Liver (tissue), 9 donors: ENCODE measurements around the gene OSCP1. TPM values are rescaled to one million over a fixed set of nuclear protein-coding genes. Genes with fewer than 3 reads are reported as not detected.

ENCODE experiments used
- DNase-seq: peaks from one replicate; pipeline ENCODE4 v3.0.0-alpha.2; 2017; ENCODE audit warnings: low spot score
- H3K27ac ChIP-seq, 2 donors: one replicate each; pipeline ENCODE4 v1.7.0; 2013; ENCODE audit warnings: inconsistent platforms in 2 of 2, low read length in 2 of 2, control low read depth in 1 of 2, low read depth in 1 of 2, mild to moderate bottlenecking in 1 of 2
- H3K27me3 ChIP-seq, 4 donors: one replicate each; pipeline versions ENCODE4 v1.6.1 to v1.7.0; 2013; ENCODE audit warnings: low read length in 3 of 4, inconsistent platforms in 1 of 4, mild to moderate bottlenecking in 1 of 4, moderate library complexity in 1 of 4; ENCODE audit not compliant: control insufficient read depth in 4 of 4, insufficient read depth in 4 of 4
- H3K36me3 ChIP-seq, 4 donors: one replicate each; pipeline versions ENCODE4 v1.6.1 to v1.7.0; 2013; ENCODE audit warnings: low read length in 3 of 4, mild to moderate bottlenecking in 3 of 4, low read depth in 1 of 4, moderate library complexity in 1 of 4; ENCODE audit not compliant: control insufficient read depth in 4 of 4, insufficient read depth in 3 of 4
- H3K4me1 ChIP-seq, 4 donors: one replicate each; pipeline versions ENCODE4 v1.6.1 to v1.7.0; 2013; ENCODE audit warnings: low read length in 3 of 4, mild to moderate bottlenecking in 3 of 4, moderate library complexity in 1 of 4; ENCODE audit not compliant: control insufficient read depth in 4 of 4, insufficient read depth in 4 of 4
- H3K4me3 ChIP-seq, 3 donors: one replicate each; pipeline versions ENCODE4 v1.6.1 to v1.7.0; 2013; ENCODE audit warnings: low read length in 3 of 3, control low read depth in 1 of 3, low read depth in 1 of 3, mild to moderate bottlenecking in 1 of 3
- H3K9ac ChIP-seq, 2 donors: one replicate each; pipeline ENCODE4 v1.7.0; 2013; ENCODE audit warnings: low read length in 2 of 2, mild to moderate bottlenecking in 2 of 2, moderate library complexity in 2 of 2, control low read depth in 1 of 2, low read depth in 1 of 2
- H3K9me3 ChIP-seq, 4 donors: one replicate each; pipeline versions ENCODE4 v1.6.1 to v1.7.0; 2013; ENCODE audit warnings: low read length in 3 of 4; ENCODE audit not compliant: control insufficient read depth in 4 of 4
- EGR1 ChIP-seq, 2 donors: IDR thresholded peaks; 2 replicates each; pipeline ENCODE4 v1.6.1; 2016 to 2018; ENCODE audit warnings: antibody characterized with exemption in 2 of 2, low read depth in 2 of 2
- FOXA1 ChIP-seq: IDR thresholded peaks from 2 replicates; pipeline ENCODE4 v1.6.1; 2016; ENCODE audit warnings: antibody characterized with exemption
- FOXA2 ChIP-seq: IDR thresholded peaks from 2 replicates; pipeline ENCODE4 v1.6.1; 2016; ENCODE audit warnings: antibody characterized with exemption
- HNF4A ChIP-seq, 2 donors: conservative IDR thresholded peaks; 2 replicates each; pipeline ENCODE4 v1.6.1; 2016; ENCODE audit warnings: antibody characterized with exemption in 2 of 2, mild to moderate bottlenecking in 2 of 2
- HNF4G ChIP-seq: IDR thresholded peaks from 2 replicates; pipeline ENCODE4 v1.6.1; 2016; ENCODE audit warnings: antibody characterized with exemption
- JUND ChIP-seq, 2 donors: IDR thresholded peaks; 2 replicates each; pipeline ENCODE4 v1.6.1; 2016; ENCODE audit warnings: antibody characterized with exemption in 2 of 2
- NR2F2 ChIP-seq: IDR thresholded peaks from 2 replicates; pipeline ENCODE4 v1.6.1; 2016; ENCODE audit warnings: antibody characterized with exemption
- RAD21 ChIP-seq, 2 donors: IDR thresholded peaks; 2 replicates each; pipeline ENCODE4 v1.6.1; 2016; ENCODE audit warnings: antibody characterized with exemption in 2 of 2, mild to moderate bottlenecking in 2 of 2
- RXRA ChIP-seq, 2 donors: IDR thresholded peaks; 2 replicates each; pipeline ENCODE4 v1.6.1; 2017 to 2018; ENCODE audit warnings: antibody characterized with exemption in 2 of 2, mild to moderate bottlenecking in 1 of 2
- SP1 ChIP-seq: IDR thresholded peaks from 2 replicates; pipeline ENCODE4 v1.6.1; 2018; ENCODE audit warnings: antibody characterized with exemption, mild to moderate bottlenecking
- TAF1 ChIP-seq: conservative IDR thresholded peaks from 2 replicates; pipeline ENCODE4 v1.6.1; 2016; ENCODE audit warnings: antibody characterized with exemption, mild to moderate bottlenecking
- YY1 ChIP-seq: IDR thresholded peaks from 2 replicates; pipeline ENCODE4 v1.6.1; 2016; ENCODE audit warnings: antibody characterized with exemption, mild to moderate bottlenecking
- WGBS: extraction: QIAGEN DNeasy Blood & Tissue Kit; methylation state at CpG from one replicate; pipeline ENCODE4 v1.1.7; 2013; 5-methylcytosine and 5-hydroxymethylcytosine counted together
- polyA plus RNA-seq, 2 donors: library from polyadenylated mRNA; stranded (reverse) in 1 of 2; unstranded in 1 of 2; fragments of 200-250 nt in 1 of 2; fragments of >200 nt in 1 of 2; fragmentation: Nextera tagmentation in 1 of 2; extraction: Ambion mirVana in 1 of 2; gene quantifications; one replicate each; pipeline versions ENCODE4 v1.2.1 to v1.2.3, GENCODE V29; 2013 to 2015
- total RNA-seq, 2 donors: library from RNA; depleted of rRNA; stranded (reverse); fragments of >200 nt; gene quantifications; one replicate each; pipeline ENCODE4 v1.2.3, GENCODE V29; 2014
- TF ChIP-seq, protein P1 (sequence below): IDR thresholded peaks from 2 replicates; pipeline ENCODE4 v1.6.1; 2016; ENCODE audit warnings: antibody characterized with exemption, mild to moderate bottlenecking
- TF ChIP-seq, protein P2 (sequence below): IDR thresholded peaks from 2 replicates; pipeline ENCODE4 v1.6.1; 2016; ENCODE audit warnings: antibody characterized with exemption
- TF ChIP-seq, protein P3 (sequence below): IDR thresholded peaks from 2 replicates; pipeline ENCODE4 v1.6.1; 2016; ENCODE audit warnings: antibody characterized with exemption
- TF ChIP-seq, protein P4 (sequence below): fragments of 150-350 bp; IDR thresholded peaks from 2 replicates; pipeline ENCODE4 v1.5.1; 2017; ENCODE audit warnings: improper control_type of control experiment, low read depth, low read length; ENCODE audit not compliant: missing input control
- donor health status: healthy.
- donor health status: healthy.
- donor health status: healthy.
- donor health status: healthy.
- donor health status: healthy.

The OSCP1 gene
- total and polyA plus RNA-seq, 4 donors, result 1.1 to 1.7 (median 1.5) TPM

DNA sequence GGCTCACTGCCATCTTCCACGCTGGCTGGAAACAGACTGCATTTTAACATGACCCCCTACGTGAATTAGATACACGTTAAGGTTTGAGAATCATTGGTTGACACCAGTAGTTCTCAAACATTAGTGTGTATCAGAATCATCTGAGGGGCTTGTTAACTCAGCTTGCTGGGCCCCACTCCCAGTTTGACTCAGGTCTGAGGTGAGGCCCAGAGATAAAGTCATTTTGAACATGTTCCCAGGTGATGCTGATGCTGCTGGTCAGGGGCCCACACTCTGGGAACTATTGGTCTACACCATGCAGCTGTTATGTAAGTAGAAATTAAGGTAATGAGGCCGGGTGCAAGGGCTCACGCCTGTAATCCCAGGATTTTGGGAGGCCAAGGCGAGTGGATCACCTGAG is 53.9 kb downstream of the OSCP1 start:
- DNase-seq, result no peak
- Histone ChIP-seq H3K9ac (no peak overlapping the region), H3K27me3 (no peaks in the 10 kb centered on the region), H3K4me1 (peaks cover 0 to 14% (median 8%) of the 10 kb centered on the region in 4 donors), H3K4me3 (no peak overlapping the region), H3K27ac (no peak overlapping the region), H3K9me3 (no peaks in the 10 kb centered on the region), H3K36me3 (peaks cover 0 to 15% (median 14%) of the 10 kb centered on the region in 4 donors)
- WGBS, result 84% methylated on average over 6 of the region's 6 CpGs
- TF ChIP-seq HNF4G (no peak), FOXA2 (no peak), YY1 (no peak), HNF4A (conservative IDR thresholded peaks at IDR 0.05) (no peak), EGR1 (IDR thresholded peaks at IDR 0.05; ENCODE audit: low read depth in 2 of 2) (no peak), TAF1 (no peak), JUND (IDR thresholded peaks at IDR 0.05) (no peak), NR2F2 (no peak), RAD21 (IDR thresholded peaks at IDR 0.05) (no peak), RXRA (IDR thresholded peaks at IDR 0.05) (no peak)
- TF ChIP-seq, protein P1, sequence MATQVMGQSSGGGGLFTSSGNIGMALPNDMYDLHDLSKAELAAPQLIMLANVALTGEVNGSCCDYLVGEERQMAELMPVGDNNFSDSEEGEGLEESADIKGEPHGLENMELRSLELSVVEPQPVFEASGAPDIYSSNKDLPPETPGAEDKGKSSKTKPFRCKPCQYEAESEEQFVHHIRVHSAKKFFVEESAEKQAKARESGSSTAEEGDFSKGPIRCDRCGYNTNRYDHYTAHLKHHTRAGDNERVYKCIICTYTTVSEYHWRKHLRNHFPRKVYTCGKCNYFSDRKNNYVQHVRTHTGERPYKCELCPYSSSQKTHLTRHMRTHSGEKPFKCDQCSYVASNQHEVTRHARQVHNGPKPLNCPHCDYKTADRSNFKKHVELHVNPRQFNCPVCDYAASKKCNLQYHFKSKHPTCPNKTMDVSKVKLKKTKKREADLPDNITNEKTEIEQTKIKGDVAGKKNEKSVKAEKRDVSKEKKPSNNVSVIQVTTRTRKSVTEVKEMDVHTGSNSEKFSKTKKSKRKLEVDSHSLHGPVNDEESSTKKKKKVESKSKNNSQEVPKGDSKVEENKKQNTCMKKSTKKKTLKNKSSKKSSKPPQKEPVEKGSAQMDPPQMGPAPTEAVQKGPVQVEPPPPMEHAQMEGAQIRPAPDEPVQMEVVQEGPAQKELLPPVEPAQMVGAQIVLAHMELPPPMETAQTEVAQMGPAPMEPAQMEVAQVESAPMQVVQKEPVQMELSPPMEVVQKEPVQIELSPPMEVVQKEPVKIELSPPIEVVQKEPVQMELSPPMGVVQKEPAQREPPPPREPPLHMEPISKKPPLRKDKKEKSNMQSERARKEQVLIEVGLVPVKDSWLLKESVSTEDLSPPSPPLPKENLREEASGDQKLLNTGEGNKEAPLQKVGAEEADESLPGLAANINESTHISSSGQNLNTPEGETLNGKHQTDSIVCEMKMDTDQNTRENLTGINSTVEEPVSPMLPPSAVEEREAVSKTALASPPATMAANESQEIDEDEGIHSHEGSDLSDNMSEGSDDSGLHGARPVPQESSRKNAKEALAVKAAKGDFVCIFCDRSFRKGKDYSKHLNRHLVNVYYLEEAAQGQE, result no peak

DNA sequence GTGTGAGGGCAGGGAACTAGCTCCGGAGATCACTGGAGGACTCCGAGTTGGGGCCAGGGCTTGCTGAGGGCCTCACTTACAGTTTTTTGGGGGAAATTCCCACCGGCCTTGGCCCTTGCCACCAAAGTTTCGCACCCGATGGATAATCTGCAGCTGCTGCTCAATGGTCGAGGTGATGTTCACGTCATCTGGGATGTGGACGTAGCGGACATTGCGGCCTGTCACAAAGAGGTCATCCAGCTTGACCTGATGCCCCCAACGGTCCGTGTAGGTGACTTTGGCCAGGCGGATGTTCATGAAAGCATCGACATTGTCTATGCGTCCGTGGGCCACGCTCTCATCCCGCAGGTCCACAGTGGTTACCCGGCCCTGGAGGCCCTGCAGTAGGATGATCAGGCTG is 56.6 kb downstream of the OSCP1 start:
- peaks cover 0 to 22% (median 19%) of the 10 kb centered on the region in 4 donors for H3K36me3 ChIP-seq
- no peak overlapping the region for H3K9ac ChIP-seq
- no peak overlapping the region for H3K27ac ChIP-seq
- peaks cover 0 to 14% (median 8%) of the 10 kb centered on the region in 4 donors for H3K4me1 ChIP-seq
- H3K9me3 ChIP-seq, result no peaks in the 10 kb centered on the region
- WGBS, result 96% methylated on average over 19 of the region's 19 CpGs
- no peak overlapping the region for H3K4me3 ChIP-seq
- TF ChIP-seq HNF4G (no peak), HNF4A (conservative IDR thresholded peaks at IDR 0.05) (no peak), TAF1 (no peak), RAD21 (IDR thresholded peaks at IDR 0.05) (no peak), FOXA2 (no peak), FOXA1 (no peak), SP1 (no peak), JUND (IDR thresholded peaks at IDR 0.05) (no peak), RXRA (IDR thresholded peaks at IDR 0.05) (no peak)
- TF ChIP-seq, protein P2, sequence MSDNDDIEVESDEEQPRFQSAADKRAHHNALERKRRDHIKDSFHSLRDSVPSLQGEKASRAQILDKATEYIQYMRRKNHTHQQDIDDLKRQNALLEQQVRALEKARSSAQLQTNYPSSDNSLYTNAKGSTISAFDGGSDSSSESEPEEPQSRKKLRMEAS, result no peak
- TF ChIP-seq, protein P3, sequence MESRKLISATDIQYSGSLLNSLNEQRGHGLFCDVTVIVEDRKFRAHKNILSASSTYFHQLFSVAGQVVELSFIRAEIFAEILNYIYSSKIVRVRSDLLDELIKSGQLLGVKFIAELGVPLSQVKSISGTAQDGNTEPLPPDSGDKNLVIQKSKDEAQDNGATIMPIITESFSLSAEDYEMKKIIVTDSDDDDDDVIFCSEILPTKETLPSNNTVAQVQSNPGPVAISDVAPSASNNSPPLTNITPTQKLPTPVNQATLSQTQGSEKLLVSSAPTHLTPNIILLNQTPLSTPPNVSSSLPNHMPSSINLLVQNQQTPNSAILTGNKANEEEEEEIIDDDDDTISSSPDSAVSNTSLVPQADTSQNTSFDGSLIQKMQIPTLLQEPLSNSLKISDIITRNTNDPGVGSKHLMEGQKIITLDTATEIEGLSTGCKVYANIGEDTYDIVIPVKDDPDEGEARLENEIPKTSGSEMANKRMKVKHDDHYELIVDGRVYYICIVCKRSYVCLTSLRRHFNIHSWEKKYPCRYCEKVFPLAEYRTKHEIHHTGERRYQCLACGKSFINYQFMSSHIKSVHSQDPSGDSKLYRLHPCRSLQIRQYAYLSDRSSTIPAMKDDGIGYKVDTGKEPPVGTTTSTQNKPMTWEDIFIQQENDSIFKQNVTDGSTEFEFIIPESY, result no peak
- TF ChIP-seq, protein P4, sequence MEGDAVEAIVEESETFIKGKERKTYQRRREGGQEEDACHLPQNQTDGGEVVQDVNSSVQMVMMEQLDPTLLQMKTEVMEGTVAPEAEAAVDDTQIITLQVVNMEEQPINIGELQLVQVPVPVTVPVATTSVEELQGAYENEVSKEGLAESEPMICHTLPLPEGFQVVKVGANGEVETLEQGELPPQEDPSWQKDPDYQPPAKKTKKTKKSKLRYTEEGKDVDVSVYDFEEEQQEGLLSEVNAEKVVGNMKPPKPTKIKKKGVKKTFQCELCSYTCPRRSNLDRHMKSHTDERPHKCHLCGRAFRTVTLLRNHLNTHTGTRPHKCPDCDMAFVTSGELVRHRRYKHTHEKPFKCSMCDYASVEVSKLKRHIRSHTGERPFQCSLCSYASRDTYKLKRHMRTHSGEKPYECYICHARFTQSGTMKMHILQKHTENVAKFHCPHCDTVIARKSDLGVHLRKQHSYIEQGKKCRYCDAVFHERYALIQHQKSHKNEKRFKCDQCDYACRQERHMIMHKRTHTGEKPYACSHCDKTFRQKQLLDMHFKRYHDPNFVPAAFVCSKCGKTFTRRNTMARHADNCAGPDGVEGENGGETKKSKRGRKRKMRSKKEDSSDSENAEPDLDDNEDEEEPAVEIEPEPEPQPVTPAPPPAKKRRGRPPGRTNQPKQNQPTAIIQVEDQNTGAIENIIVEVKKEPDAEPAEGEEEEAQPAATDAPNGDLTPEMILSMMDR, result no peak
- H3K27me3 ChIP-seq, result no peaks in the 10 kb centered on the region
- DNase-seq, result no peak
